ENCODE results near the gene LYL1. TPM values are rescaled to one million over a fixed set of nuclear protein-coding genes. Genes with fewer than 3 reads are reported as not detected.

Gene LYL1
- total and polyA plus RNA-seq, 2 of the 13 experiments (the other 11 are each of a cell fraction or from before 2014, with no cell fraction given) = 0.75 to 0.92 TPM

DNA sequence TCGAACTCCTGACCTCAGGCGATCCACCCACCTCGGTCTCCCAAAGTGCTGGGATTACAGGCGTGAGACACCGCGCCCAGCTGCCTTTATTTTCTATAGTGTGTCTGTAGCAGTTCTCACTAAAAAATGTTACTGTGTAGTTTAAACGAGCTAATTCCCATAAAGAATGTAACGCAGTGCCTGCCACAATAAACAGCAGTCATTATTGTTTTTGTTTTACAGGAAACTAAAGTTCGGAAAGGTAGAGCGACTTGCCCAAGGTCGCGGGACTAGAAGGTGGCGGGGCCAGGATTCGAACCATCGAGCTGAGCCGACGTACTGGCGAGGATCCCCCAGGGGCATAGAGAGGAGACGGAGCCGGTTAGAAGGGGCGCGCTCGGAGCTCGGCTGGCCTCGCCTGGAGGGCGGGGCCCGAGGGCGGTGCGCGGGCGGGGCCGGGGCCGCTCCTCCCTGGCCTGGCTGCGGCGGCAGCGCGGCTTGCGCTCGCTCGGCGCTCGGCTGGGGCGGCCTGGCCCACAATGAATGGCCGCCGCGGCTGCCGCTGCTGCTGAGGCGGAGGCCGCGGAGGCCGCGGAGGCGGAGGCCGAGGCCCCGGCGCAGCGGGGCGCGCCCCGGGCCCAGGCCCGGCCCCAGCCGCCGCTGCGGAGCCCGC lies 15.2 kb upstream of the LYL1 start, which contains the start of gene NACC1 (continued):
- TF ChIP-seq, protein P1, sequence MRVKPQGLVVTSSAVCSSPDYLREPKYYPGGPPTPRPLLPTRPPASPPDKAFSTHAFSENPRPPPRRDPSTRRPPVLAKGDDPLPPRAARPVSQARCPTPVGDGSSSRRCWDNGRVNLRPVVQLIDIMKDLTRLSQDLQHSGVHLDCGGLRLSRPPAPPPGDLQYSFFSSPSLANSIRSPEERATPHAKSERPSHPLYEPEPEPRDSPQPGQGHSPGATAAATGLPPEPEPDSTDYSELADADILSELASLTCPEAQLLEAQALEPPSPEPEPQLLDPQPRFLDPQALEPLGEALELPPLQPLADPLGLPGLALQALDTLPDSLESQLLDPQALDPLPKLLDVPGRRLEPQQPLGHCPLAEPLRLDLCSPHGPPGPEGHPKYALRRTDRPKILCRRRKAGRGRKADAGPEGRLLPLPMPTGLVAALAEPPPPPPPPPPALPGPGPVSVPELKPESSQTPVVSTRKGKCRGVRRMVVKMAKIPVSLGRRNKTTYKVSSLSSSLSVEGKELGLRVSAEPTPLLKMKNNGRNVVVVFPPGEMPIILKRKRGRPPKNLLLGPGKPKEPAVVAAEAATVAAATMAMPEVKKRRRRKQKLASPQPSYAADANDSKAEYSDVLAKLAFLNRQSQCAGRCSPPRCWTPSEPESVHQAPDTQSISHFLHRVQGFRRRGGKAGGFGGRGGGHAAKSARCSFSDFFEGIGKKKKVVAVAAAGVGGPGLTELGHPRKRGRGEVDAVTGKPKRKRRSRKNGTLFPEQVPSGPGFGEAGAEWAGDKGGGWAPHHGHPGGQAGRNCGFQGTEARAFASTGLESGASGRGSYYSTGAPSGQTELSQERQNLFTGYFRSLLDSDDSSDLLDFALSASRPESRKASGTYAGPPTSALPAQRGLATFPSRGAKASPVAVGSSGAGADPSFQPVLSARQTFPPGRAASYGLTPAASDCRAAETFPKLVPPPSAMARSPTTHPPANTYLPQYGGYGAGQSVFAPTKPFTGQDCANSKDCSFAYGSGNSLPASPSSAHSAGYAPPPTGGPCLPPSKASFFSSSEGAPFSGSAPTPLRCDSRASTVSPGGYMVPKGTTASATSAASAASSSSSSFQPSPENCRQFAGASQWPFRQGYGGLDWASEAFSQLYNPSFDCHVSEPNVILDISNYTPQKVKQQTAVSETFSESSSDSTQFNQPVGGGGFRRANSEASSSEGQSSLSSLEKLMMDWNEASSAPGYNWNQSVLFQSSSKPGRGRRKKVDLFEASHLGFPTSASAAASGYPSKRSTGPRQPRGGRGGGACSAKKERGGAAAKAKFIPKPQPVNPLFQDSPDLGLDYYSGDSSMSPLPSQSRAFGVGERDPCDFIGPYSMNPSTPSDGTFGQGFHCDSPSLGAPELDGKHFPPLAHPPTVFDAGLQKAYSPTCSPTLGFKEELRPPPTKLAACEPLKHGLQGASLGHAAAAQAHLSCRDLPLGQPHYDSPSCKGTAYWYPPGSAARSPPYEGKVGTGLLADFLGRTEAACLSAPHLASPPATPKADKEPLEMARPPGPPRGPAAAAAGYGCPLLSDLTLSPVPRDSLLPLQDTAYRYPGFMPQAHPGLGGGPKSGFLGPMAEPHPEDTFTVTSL (CRISPR knock-in tag; IDR thresholded peaks at IDR 0.05; ENCODE audit: borderline replicate concordance) = no peak
- TF ChIP-seq TCF12 (IDR thresholded peaks at IDR 0.05) = no peak
- TF ChIP-seq TCF12 (CRISPR knock-in tag; IDR thresholded peaks at IDR 0.05) = no peak
- TF ChIP-seq, protein P2, sequence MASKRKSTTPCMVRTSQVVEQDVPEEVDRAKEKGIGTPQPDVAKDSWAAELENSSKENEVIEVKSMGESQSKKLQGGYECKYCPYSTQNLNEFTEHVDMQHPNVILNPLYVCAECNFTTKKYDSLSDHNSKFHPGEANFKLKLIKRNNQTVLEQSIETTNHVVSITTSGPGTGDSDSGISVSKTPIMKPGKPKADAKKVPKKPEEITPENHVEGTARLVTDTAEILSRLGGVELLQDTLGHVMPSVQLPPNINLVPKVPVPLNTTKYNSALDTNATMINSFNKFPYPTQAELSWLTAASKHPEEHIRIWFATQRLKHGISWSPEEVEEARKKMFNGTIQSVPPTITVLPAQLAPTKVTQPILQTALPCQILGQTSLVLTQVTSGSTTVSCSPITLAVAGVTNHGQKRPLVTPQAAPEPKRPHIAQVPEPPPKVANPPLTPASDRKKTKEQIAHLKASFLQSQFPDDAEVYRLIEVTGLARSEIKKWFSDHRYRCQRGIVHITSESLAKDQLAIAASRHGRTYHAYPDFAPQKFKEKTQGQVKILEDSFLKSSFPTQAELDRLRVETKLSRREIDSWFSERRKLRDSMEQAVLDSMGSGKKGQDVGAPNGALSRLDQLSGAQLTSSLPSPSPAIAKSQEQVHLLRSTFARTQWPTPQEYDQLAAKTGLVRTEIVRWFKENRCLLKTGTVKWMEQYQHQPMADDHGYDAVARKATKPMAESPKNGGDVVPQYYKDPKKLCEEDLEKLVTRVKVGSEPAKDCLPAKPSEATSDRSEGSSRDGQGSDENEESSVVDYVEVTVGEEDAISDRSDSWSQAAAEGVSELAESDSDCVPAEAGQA (IDR thresholded peaks at IDR 0.05; ENCODE audit: low read depth) = no peak
- TF ChIP-seq, protein P2 (CRISPR knock-in tag; IDR thresholded peaks at IDR 0.05; ENCODE audit: borderline replicate concordance) = 0 out of 2 replicates have a peak, but pooled peaks have one; percentile 27
- TF ChIP-seq CEBPB (IDR thresholded peaks at IDR 0.05; ENCODE audit: borderline replicate concordance, low read depth, low read length) = no peak
- no peak for TF ChIP-seq TBX3 (IDR thresholded peaks at IDR 0.05; ENCODE audit: borderline replicate concordance)
- no peak for TF ChIP-seq ZNF557 (CRISPR knock-in tag; IDR thresholded peaks at IDR 0.05)
- TF ChIP-seq ZMYM4 (CRISPR knock-in tag; IDR thresholded peaks at IDR 0.05) = no peak
- peak; percentile 44; the same call in 1 of the 2 replicates for TF ChIP-seq ESRRA (CRISPR knock-in tag; IDR thresholded peaks at IDR 0.05; ENCODE audit: low read depth)
- TF ChIP-seq, protein P3, sequence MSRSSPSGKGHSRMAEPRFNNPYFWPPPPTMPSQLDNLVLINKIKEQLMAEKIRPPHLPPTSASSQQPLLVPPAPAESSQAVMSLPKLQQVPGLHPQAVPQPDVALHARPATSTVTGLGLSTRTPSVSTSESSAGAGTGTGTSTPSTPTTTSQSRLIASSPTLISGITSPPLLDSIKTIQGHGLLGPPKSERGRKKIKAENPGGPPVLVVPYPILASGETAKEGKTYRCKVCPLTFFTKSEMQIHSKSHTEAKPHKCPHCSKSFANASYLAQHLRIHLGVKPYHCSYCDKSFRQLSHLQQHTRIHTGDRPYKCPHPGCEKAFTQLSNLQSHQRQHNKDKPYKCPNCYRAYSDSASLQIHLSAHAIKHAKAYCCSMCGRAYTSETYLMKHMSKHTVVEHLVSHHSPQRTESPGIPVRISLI (CRISPR knock-in tag; IDR thresholded peaks at IDR 0.05; ENCODE audit: borderline replicate concordance) = no peak
- TF ChIP-seq BRCA1 (CRISPR knock-in tag; IDR thresholded peaks at IDR 0.05) = 0 out of 2 replicates have a peak, but pooled peaks have one; percentile 21
- TF ChIP-seq, protein P4, sequence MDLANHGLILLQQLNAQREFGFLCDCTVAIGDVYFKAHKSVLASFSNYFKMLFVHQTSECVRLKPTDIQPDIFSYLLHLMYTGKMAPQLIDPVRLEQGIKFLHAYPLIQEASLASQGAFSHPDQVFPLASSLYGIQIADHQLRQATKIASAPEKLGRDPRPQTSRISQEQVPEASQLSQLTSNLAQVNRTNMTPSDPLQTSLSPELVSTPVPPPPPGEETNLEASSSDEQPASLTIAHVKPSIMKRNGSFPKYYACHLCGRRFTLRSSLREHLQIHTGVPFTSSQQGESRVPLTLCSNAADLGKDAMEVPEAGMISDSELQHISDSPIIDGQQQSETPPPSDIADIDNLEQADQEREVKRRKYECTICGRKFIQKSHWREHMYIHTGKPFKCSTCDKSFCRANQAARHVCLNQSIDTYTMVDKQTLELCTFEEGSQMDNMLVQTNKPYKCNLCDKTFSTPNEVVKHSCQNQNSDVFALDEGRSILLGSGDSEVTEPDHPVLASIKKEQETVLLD (CRISPR knock-in tag; IDR thresholded peaks at IDR 0.05; ENCODE audit: low read depth) = 0 out of 2 replicates have a peak, but pooled peaks have one; percentile 37
- TF ChIP-seq KLF16 (CRISPR knock-in tag; IDR thresholded peaks at IDR 0.05) = peak in 1 of 2 experiments; percentile 47; a peak in 1 of 4 replicates
